ENCODE results near the gene SDK1. TPM values are rescaled to one million over a fixed set of nuclear protein-coding genes. Genes with fewer than 3 reads are reported as not detected.

SDK1 gene
- total RNA-seq, 1 donor from 2014 or later = 0.16 TPM

DNA sequence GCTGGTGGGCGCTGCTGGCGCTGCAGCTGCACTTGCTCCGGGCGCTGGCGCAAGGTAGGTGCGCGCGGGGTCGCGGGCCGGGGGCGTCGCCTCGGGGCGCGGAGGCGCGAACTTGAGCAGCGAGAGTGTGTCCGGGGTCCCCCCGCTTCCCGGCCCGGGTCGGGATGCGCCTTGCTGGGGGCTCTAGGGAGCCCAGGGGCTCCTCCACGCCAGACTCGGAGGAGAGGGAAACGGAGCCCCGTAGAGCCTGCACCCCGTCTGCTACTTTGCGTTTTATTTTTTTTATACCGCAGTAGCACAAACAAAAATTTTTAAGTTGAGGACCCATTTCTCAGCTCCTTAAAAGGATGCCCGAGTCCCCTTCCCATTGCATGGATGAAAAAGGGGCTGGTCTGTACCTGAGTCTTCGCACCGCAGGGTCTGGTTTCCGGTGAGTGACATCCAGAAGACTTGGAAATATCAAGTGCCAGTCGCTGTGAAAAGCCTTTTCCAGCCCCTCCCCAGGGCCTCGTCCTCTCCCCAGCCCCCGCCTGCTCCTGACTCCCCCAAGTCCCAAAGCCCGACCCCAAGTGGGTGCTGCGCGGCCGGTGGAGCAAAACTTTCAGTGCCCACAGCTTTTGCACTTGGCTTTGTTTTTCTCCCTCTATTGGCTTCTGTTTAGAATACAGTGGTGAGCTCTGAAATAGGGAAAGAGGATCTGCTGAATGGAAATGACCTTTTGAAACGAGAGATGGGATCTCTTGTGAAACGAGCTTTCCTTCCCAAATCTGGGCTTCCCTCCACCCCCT lies 973 bp downstream of the SDK1 start:
- no peaks in the 10 kb centered on the region for H3K9me3 Mint-ChIP-seq
- H3K36me3 Mint-ChIP-seq (ENCODE audit: low read depth) = peaks cover 1% of the 10 kb centered on the region
- H3K27ac Mint-ChIP-seq = no peak overlapping the region
- peak; percentile 65 for DNase-seq
- H3K27me3 Mint-ChIP-seq = peaks cover 64% of the 10 kb centered on the region
- intact Hi-C loops (cut with micrococcal nuclease) = loop anchor here (2.0 to 5.0 kb wide), 3 partner anchors 160 to 437 kb away; no protein-coding TSS in a partner anchor
- H3K4me3 Mint-ChIP-seq = peak overlapping the region; percentile 62
- H3K4me1 Mint-ChIP-seq = peaks cover 12% of the 10 kb centered on the region

DNA sequence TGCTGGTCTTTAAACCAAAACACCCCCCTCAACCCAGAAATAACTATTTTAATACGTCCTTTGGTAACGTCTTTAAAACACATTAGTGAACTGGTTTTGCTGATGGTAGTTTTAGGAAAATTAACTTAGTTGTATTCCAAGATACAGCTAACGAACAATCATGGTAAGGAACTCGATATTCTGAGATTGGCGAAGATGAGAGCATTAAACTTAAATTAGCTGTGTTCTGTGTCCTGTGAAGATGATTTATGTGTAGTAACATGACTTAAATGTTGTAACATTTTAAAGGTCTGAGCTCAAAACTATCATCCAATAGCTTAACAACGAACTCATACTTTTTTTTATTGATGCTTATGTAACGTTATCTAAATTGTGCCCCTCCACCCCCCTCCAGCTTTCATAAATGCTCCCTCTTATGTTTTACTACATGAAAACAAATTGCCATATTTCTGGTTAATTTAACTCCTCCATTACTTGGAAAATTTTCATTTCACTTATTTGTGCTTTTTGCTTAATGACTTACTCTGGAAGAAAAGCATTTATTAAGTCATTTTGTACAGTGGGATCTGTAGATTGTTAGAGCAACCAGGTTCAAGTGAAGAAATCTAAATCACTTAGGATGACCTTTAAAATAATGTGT lies 1.7 kb downstream of the SDK1 start:
- intact Hi-C loops (cut with micrococcal nuclease) = loop anchor here (5.0 kb wide), 2 partner anchors 160 to 370 kb away; no protein-coding TSS in a partner anchor
- DNase-seq = no peak
- Mint-ChIP-seq H3K9me3 (no peaks in the 10 kb centered on the region), H3K36me3 (ENCODE audit: low read depth) (peaks cover 1% of the 10 kb centered on the region), H3K4me1 (peaks cover 12% of the 10 kb centered on the region), H3K4me3 (peak overlapping the region; percentile 62), H3K27ac (no peak overlapping the region), H3K27me3 (peaks cover 64% of the 10 kb centered on the region)

DNA sequence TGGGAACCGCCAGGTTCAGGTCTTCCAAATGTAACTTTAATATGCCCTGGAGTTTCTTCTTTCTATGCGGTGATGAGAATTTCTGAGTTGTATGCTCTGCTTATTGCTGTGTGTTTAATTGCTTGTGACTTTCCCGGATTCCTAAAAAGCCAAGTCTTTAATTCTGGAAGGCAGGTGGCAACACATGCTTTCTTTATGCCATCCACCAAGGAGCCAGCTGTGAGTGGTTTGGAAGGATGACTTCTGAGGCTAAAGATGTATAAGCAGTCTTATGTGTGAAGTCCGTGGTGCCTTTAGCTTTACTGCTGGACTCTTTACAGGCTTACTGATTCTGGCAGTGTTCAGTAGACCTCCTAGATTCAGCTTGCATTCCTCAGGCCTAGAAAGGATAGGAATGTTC lies 3.1 kb downstream of the SDK1 start:
- Mint-ChIP-seq H3K4me3 (no peak overlapping the region), H3K9me3 (no peaks in the 10 kb centered on the region), H3K27ac (no peak overlapping the region), H3K4me1 (peaks cover 12% of the 10 kb centered on the region), H3K36me3 (ENCODE audit: low read depth) (peaks cover 1% of the 10 kb centered on the region), H3K27me3 (peaks cover 68% of the 10 kb centered on the region)
- intact Hi-C loops (cut with micrococcal nuclease) = loop anchor here (5.0 kb wide), 2 partner anchors 158 to 368 kb away; no protein-coding TSS in a partner anchor
- DNase-seq = no peak

DNA sequence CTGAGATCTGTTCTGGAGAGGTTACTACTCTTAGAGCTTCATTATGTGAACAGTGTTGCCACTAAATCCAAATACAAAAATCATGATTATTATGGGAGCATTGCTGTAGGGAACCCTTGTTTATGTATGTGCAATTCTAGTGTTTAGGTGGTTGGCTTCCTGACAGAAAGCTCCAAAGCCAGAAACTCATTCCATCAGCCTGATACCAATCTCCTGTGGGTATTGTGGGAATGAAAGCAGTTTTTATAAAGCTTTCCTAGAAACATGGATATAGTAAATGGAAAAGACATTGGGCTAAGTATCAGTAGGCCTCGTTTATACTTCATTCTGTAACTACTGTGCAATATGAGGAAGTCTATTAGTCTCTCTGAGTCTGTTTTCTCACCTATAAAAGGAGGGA lies 6.4 kb downstream of the SDK1 start:
- peaks cover 1% of the 10 kb centered on the region for H3K36me3 Mint-ChIP-seq (ENCODE audit: low read depth)
- no peaks in the 10 kb centered on the region for H3K9me3 Mint-ChIP-seq
- no peak overlapping the region for H3K27ac Mint-ChIP-seq
- intact Hi-C loops (cut with micrococcal nuclease) = no loop called here
- peaks cover 4% of the 10 kb centered on the region for H3K4me1 Mint-ChIP-seq
- H3K4me3 Mint-ChIP-seq = no peak overlapping the region
- no peak for DNase-seq
- H3K27me3 Mint-ChIP-seq = peaks cover 64% of the 10 kb centered on the region

DNA sequence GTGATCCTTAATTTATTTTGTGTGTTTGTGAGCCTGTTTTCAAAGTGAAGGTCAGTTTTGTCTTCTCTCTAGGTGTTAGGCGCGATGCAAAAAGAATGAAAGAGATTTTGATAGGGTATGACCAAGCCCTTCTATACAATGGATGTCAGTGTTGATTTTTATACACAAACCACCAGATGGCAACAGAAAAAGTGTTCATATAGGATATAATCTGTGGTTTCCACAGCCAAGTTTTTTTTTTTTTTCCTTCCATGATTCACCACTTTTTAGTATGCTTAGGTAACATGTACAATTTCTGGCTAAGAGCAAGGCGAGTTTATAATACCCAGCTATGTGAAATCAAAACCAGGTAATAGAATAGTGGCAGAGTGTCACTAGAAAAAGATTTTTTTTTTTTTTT lies 8.1 kb downstream of the SDK1 start:
- Mint-ChIP-seq H3K4me3 (no peak overlapping the region), H3K27ac (no peak overlapping the region), H3K9me3 (no peaks in the 10 kb centered on the region), H3K27me3 (peaks cover 54% of the 10 kb centered on the region), H3K36me3 (ENCODE audit: low read depth) (no peaks in the 10 kb centered on the region), H3K4me1 (no peaks in the 10 kb centered on the region)
- intact Hi-C loops (cut with micrococcal nuclease) = no loop called here
- no peak for DNase-seq

DNA sequence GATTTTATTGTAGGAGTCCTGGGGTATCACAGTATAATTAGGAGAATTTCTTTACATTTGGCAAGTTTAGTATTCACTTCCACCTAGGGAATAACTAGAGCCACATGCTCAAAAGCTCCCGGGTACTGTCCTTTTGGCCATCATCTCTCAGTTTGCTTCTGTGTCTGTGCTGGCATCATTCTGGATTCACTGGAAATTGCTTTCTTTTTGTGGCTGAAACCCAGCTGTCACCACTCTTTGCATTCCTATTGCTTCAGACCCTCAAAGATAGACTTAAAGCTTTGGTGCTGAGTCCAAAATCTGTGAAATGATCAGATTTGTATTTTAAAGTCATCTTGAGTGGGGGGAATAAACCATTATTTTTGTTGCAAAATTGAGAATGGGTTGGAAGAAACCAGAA lies 8.9 kb downstream of the SDK1 start:
- Mint-ChIP-seq H3K4me1 (no peaks in the 10 kb centered on the region), H3K27me3 (peaks cover 48% of the 10 kb centered on the region), H3K9me3 (no peaks in the 10 kb centered on the region), H3K36me3 (ENCODE audit: low read depth) (no peaks in the 10 kb centered on the region), H3K27ac (no peak overlapping the region), H3K4me3 (no peak overlapping the region)
- no peak for DNase-seq
- intact Hi-C loops (cut with micrococcal nuclease) = no loop called here

DNA sequence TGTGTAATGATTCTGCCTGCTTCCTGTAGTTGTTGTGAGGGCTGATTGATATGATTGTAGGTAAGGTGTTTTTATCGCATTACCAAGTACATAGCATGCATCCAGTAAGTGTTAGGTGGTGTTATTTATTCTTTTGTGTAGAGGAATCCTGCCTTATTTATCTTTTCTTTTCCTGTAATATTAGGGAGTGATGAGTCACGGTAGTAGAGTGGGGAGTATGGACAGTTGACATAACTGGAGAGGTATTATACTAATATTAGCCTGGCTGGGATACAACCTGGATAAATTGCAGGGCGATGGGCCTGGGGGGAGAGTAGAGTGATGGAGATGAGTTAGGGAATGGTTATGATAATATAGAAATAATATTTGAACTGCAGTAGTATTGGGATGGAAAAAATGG lies 9.8 kb downstream of the SDK1 start:
- intact Hi-C loops (cut with micrococcal nuclease) = no loop called here
- Mint-ChIP-seq H3K36me3 (ENCODE audit: low read depth) (no peaks in the 10 kb centered on the region), H3K9me3 (no peaks in the 10 kb centered on the region), H3K27me3 (peaks cover 40% of the 10 kb centered on the region), H3K4me1 (no peaks in the 10 kb centered on the region), H3K27ac (no peak overlapping the region), H3K4me3 (no peak overlapping the region)
- no peak for DNase-seq

DNA sequence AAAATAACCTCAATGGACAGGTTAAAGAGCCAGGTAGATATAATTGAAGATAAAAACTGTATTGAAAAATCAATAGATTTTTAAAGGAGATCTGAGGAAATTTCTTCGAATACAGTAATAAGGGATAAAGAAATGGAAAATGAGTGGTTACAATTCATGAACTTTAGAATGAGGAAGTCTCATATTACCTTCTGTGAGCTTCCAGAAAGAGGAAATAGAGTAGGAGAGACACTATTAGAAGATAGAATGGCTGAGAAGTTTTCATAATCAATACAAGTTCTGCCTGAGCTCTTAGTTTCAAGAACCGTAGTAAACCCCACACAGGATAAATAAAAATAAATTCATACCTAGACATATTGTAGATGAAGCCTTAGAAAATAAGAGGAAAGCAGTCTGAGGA lies 11.5 kb downstream of the SDK1 start:
- Mint-ChIP-seq H3K4me1 (no peaks in the 10 kb centered on the region), H3K9me3 (no peaks in the 10 kb centered on the region), H3K4me3 (no peak overlapping the region), H3K27me3 (peaks cover 30% of the 10 kb centered on the region), H3K36me3 (ENCODE audit: low read depth) (no peaks in the 10 kb centered on the region), H3K27ac (no peak overlapping the region)
- no peak for DNase-seq
- intact Hi-C loops (cut with micrococcal nuclease) = no loop called here

DNA sequence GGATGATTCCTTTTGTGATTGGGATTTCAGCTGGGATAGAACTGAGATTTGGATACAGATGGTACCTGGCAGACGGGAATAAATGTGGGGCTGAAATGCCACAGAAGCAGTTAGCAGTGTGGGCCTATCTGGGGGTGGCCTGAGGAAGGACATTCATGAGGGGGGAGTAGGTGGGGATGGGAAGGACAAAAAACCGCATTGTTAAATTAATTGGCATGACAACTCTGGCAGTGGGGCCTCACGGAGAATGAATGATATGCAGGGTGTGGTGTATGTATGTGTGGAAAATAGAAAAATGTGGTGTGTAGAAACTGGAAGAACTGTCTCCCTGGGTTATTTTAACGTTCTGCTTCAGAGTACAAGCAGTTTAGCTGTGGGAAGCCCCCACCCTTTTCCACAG lies 17.8 kb downstream of the SDK1 start:
- no peak overlapping the region for H3K27ac Mint-ChIP-seq
- no peaks in the 10 kb centered on the region for H3K9me3 Mint-ChIP-seq
- intact Hi-C loops (cut with micrococcal nuclease) = no loop called here
- H3K27me3 Mint-ChIP-seq = peaks cover 14% of the 10 kb centered on the region
- no peak overlapping the region for H3K4me3 Mint-ChIP-seq
- no peak for DNase-seq
- no peaks in the 10 kb centered on the region for H3K4me1 Mint-ChIP-seq
- H3K36me3 Mint-ChIP-seq (ENCODE audit: low read depth) = no peaks in the 10 kb centered on the region

DNA sequence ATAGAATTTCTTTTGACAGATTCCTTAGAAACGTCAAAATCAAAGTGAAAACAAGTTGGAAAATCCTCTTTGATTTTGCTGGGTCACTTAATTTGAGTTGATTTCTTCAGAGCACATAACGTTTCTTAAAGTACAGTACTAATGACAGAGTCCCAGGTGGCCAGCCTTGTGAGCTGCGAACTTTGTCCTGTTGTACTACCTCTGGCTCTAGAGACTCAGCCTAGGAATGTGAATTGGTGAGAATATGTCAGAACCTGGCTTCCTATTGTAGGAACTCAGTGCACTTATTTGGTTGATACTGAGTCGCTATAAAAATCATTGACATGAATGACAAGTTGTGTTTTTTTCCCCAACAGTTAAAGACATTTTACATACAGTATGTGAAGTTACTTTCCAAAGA lies 20.2 kb downstream of the SDK1 start:
- Mint-ChIP-seq H3K4me3 (no peak overlapping the region), H3K27me3 (peaks cover 10% of the 10 kb centered on the region), H3K36me3 (ENCODE audit: low read depth) (no peaks in the 10 kb centered on the region), H3K4me1 (no peaks in the 10 kb centered on the region), H3K9me3 (no peaks in the 10 kb centered on the region), H3K27ac (no peak overlapping the region)
- intact Hi-C loops (cut with micrococcal nuclease) = no loop called here
- DNase-seq = no peak

DNA sequence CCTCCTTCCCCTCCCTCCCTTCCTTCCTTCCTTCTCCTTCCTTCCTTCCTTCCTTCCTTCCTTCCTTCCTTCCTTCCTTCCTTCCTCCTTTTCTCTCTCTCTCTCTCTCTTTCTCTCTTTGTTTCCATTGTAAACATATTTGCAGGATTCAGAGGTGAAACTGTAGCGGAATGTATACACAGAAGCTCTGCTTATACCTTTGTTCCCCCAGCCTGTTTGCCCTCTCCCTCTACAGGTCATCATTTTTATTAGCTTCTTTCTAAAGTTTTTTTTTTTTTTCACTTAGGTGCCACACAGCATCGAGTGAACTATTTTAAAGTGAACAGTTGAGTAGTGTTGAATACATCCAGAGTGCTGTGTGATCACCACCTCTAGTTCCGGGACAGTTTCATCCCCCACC lies 20.7 kb downstream of the SDK1 start:
- Mint-ChIP-seq H3K9me3 (no peaks in the 10 kb centered on the region), H3K4me1 (no peaks in the 10 kb centered on the region), H3K36me3 (ENCODE audit: low read depth) (no peaks in the 10 kb centered on the region), H3K27me3 (peaks cover 10% of the 10 kb centered on the region), H3K27ac (no peak overlapping the region), H3K4me3 (no peak overlapping the region)
- intact Hi-C loops (cut with micrococcal nuclease) = no loop called here
- DNase-seq = no peak

DNA sequence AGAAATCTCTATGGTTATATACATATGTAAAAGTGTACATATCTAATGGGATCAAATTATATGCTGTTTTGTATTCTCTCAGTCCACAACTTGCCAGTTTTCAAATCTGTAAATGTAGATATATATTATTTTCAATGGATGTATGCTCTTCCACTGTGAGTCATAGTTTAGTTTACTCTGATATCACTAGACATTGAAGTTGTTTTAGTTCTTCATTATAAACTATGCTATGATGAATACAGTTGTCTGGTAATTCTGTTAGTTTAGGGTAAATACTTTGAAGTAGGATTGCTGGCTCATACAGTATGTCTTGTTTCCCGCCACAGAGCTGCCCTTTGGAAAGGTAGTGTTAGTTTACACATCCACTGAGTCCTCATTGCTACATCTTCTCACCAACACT lies 25.2 kb downstream of the SDK1 start:
- Mint-ChIP-seq H3K27me3 (peaks cover 9% of the 10 kb centered on the region), H3K9me3 (no peaks in the 10 kb centered on the region), H3K4me3 (no peak overlapping the region), H3K4me1 (no peaks in the 10 kb centered on the region), H3K27ac (no peak overlapping the region), H3K36me3 (ENCODE audit: low read depth) (no peaks in the 10 kb centered on the region)
- intact Hi-C loops (cut with micrococcal nuclease) = no loop called here
- DNase-seq = no peak

DNA sequence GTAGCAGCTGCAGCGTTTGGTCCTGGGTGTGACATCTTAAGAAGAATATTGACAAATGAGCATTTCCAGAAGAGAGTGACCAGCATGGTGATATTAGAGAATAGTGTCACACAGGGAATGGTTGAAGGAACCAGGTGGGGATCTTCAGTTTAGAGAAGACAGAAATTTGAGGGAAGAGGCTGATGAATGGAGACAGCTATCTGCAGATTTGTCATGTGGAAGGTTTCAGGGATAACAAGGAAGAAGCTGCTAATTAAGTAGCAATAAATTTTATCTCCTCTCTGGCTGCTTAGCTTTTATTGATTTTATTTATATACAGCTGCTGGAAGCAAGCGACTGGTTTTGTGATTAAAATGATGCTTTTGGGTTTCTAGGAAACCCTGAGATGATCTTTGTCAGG lies 26.0 kb downstream of the SDK1 start:
- H3K4me3 Mint-ChIP-seq = no peak overlapping the region
- peaks cover 9% of the 10 kb centered on the region for H3K27me3 Mint-ChIP-seq
- intact Hi-C loops (cut with micrococcal nuclease) = no loop called here

DNA sequence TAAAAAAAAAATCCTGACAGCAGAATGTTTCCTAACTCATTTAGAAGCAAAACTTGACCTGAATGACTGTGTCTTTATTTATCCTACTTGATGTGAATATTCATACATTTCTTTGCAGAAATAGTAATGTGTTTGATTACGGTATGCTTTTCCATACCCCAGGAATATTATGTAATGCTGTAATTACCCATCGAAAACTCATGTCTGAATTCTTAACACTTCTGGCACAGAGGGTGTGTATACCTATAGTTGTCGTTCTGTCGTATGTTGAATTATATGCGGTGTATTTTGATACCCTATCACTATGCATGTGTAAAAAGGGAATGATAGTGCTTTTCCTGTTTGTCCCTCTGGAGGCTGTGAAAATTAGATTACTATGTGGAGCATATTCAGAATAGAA lies 26.6 kb downstream of the SDK1 start:
- intact Hi-C loops (cut with micrococcal nuclease) = no loop called here
- Mint-ChIP-seq H3K36me3 (ENCODE audit: low read depth) (no peaks in the 10 kb centered on the region), H3K4me1 (no peaks in the 10 kb centered on the region), H3K9me3 (no peaks in the 10 kb centered on the region), H3K27me3 (peaks cover 8% of the 10 kb centered on the region), H3K4me3 (no peak overlapping the region), H3K27ac (no peak overlapping the region)
- no peak for DNase-seq

More for the DNA sequence above, 26.0 kb downstream of the SDK1 start:
- H3K9me3 Mint-ChIP-seq = no peaks in the 10 kb centered on the region
- DNase-seq = no peak
- no peaks in the 10 kb centered on the region for H3K36me3 Mint-ChIP-seq (ENCODE audit: low read depth)
- H3K27ac Mint-ChIP-seq = no peak overlapping the region
- no peaks in the 10 kb centered on the region for H3K4me1 Mint-ChIP-seq

Measured in activated CD4-positive, alpha-beta T cell treated with anti-CD3 and anti-CD28 coated beads, Interleukin-2, amount 10 ng/mL, durations not matched to agents 24 days and 14 days (primary cell).